Hematopoietic multipotent progenitor cell treated with erythropoietin and hydrocortisone succinate and interleukin-3 and kit ligand, for 6 days (in vitro differentiated cells): ENCODE results near the gene SPR.

Experiments used
- DNase-seq: peaks from one replicate; pipeline ENCODE4 v3.0.0-alpha.2; 2015

The SPR gene

DNA sequence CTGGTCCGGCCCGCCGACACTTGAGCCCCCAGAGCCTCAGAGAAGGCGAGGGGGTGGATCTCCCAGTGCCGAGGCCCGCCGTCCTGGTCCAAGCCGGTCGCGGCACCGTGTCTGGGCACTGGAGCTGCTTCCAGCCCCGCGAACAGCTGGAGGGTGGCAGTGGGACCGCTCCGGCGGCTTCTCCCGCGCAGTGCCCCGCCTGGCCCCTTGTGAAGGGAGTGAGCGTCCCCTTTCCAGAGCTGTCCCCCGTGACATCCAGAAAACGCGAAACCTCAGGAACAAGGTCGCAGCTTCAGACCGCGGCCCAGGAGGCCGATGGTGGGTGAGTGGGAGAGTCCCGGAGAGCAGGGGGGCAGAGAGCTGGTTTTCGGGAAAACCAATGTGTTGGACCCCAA is 29.5 kb downstream of the SPR start:
- no peak for DNase-seq

DNA sequence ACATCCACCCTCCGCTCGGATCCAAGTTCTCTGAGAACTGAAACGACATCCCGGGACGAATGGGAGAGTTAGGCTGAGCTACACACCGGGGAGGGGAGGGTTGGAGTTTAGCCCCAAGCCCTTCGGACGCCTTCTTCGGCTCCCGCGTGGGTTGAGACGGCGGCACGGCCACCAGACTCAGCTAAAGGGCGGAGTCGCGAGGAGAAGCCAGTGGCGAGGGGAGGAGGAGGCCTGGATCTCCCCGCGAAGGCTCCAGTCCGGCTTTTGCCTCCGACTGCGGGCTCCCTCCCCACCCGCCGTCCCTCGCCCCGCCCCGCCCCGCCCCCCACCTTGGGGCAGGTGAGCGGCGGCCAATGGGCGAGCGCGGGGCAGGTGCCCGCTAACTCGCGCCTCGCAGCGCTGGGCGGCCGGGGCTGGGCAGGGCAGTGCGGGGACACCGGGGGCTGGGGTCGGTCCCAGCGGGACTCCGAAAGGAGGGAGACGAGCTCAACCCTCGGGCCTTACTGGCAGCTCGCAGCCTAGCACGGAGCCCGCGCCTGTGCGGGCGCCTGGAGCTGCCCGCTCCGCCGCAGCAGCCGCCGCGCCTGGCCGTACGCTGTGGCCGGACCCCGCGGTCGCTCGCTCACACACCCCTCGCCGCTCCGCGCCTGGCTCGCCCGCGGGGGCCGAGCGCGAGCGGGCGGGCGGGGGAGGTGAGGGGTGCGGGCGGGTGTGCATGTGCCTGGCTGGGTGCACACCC is 30.1 kb downstream of the SPR start, which contains the start of gene EMX1:
TSS of gene EMX1 (plus strand) at position 382 of the 739 bp plus-strand sequence. CDS start at position 716, 334 bp downstream.
- DNase-seq = peak; percentile 56

GRCh38 chr2:72917877-72918553 is 30.8 kb downstream of the SPR start:
- no peak for DNase-seq

DNA sequence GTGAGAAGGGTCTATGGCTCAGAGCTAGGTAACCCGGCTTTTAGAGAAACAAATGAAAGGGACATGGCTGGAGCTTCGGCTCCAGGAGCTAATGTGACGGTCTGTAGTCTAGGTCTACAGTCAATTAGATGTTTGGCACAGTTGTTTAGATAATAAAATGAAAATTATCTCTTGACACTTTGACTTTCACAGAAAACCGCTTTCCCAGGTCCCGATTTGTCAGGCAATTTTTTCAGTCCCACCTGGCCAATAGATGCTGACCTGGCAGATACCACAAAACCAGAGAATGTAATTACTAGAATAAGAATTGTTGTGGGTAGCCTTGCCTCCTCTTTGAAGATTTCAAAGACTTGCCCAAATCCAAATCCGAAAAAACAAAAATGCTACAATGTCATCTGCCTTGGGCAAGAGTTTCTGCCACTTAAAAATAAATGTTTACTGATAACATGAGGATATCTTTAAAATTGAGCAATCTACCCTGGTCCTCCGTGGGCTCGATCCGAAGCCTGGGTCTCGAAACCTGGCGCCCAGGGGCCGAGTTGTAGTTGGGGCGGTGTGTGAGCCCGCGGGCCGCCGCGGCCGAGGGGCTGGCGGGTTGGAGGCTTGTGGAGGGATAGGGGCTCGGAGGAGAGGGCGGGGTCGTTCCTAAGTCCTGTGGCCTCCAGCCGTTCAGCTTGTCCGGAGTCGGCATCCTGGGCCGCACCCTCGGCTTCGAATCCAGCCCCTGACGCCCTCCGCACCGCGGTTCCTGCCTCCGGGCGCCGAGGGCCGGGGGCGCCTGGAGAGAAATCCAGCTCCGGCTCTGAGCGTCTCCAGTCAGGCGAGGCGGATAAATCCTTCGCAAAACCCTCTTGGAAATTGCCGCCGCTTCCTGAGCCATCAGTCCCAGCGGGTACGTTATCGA is 32.5 kb downstream of the SPR start:
- no peak for DNase-seq

GRCh38 chr2:72920318-72921087 is 33.3 kb downstream of the SPR start:
- peak; percentile 43 for DNase-seq

GRCh38 chr2:72921088-72921851 is 34.1 kb downstream of the SPR start:
- DNase-seq = no peak

DNA sequence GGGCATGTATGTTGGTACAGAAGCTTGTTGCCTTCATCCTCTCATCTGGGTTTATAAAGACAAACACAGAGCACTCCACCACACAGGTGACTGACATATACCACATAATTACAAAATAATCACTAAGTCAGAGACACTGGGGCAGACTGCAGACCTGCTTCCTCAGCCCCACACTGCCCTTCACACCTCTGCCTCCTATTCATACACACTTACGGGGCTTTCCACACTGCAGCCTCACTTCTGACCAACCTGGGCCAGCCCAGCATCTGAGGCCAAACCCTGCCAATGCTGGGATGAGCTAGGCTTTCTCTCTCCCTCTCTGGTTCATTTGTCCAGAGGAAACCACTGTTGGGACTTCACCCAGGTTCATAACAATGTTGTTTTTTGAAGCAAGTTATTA is 34.6 kb downstream of the SPR start:
- no peak for DNase-seq

GRCh38 chr2:72923833-72924352 is 36.7 kb downstream of the SPR start:
- DNase-seq = no peak

GRCh38 chr2:72924353-72925240 is 37.4 kb downstream of the SPR start:
- no peak for DNase-seq

DNA sequence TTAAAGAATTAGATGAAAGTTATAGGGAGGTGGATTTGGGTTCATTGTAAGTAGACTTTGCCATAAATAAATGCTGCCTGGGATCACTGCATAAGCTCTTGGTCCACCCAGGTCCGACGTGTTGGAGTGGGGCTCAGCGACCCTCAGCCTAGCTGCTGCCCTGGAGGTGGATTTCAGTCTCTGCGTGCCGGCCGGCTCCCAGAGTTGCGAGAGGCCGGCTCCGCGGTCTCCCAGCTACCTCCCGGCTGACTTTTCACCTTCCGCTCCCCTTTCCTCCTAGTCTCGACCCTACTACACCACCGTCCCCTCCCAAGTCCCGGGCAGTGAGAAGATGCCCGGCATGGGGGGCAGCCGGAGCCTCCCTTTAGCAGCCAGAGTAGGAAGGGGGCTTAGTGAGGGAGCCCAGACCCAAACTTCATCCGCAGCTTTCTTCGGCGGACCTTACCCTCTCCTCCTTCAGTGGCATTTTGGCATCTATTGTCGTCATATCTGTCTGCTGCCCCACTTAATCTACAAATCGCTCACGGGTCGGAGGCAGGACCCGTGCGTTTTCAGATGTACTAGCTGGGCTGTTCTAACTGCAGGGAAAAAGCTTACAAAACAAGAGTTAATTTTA is 38.2 kb downstream of the SPR start:
- no peak for DNase-seq

- DNase-seq = no peak
Measured at GRCh38 chr2:72926368-72926767, 39.2 kb downstream of the SPR start.

DNA sequence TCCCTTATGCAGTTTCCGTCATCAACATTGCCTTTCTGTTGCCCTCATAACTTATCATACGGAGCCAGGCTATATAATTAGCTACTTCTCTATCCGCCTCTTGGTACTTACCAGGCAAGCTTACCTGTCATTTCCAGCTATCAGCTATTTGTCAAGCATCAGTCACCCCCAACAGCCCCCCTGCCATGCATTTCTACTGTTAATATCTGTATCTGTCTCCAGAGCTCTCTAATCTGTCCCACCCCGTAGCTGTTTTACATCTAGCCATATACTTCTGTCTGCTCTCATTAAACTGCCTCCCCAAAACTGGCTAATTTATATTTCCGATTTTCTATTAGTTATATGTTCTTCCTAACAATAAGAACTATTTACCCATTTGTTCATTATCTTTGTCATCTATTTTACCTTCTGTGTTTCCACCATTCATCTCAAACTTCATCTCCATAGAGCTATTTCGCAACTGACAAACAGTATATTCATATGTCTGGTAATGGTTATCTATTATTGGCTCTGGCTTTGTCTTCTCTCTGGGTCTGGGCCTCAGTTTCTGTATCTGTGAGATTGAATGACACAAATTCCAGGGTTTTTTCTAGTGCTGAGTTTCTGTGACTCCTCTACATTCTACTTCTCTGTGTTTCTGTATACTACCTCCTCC is 39.7 kb downstream of the SPR start:
- no peak for DNase-seq

DNA sequence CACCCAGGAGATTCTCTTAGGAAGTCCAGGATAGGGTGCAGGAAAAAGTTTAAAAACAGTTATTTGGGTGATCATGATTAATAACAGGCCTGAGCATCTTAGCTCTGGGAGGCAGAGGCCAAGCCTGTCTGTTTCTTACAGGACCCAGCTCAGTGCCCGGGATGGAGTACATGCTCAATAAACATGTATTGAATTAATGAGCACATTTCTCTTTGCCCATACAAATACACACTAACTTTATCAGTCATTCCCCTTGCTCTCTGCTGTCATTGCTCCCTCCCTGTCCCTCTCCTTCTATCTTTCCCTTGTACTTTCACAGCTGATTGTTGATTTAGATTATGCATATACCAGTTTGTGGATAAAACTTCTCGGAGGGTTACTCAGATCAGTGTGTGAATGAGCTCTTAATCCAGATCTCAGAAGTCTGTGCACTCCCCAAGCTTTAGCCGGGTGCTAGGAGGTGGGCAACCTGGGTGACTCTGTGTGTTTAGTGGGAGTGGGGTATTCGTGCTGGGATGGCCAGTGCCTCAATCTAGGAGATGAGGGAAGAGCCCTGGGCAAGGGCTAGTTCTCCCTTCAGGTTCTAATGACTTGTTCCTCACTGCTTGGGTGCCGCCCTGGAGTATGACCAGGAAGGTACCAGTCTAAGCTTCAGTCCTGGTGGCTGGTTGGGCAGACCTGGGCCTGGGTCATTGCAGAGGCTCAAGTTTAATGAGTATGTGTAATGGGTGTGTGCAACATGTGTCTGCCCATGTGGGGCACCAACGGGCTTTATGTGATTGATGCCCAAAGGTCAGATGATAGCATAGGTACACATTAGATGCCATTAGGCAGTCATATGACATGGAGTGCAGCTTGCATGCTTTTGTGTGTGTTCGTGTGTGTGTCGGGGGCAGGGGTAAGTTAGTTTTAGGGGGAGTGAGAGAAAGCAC is 40.7 kb downstream of the SPR start:
- no peak for DNase-seq

- no peak for DNase-seq
Measured at GRCh38 chr2:72929010-72929409, 41.8 kb downstream of the SPR start.

GRCh38 chr2:72931280-72931910 is 44.2 kb downstream of the SPR start:
- DNase-seq = no peak

DNA sequence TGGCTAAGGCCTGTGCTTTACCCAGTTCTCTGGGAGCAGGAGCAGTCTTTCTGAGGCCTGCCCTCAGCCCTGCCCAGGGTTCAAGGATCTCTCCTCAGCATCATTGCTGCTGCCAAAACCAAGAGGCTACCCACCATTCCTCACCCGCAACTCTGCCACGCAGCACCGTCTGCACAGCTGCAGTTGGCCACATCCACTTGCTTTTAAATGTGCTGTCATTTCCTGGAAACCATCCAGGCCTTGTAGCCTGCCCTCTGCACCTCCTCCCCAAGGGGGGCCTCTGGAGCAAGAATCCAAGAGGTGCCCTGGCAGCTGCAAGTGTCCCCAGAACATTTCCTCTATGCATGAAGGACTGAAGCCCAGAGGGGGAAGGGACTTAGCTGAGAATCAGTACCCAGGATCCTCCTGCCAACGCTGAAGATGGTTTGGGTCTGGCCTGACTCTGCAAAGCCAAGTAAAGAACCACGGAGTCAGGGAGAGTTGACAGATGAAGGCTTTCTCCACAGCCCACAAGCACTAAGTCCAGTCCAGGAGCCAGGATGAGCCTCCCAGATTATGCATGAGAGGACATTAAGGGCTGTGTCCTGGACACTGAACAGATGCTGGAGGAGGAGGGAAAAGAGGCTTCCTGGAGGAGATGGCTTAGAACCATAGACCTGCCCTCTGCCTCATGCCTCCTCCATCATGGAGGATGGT is 45.0 kb downstream of the SPR start:
- no peak for DNase-seq

- no peak for DNase-seq
Measured at GRCh38 chr2:72932805-72933204, 45.6 kb downstream of the SPR start.
